ENCODE data around the gene ZBTB17.

- no peak for TF ChIP-seq POLR2AphosphoS2 (IDR thresholded peaks at IDR 0.05; ENCODE audit: low read length)
- peak in 1 of 2 experiments; percentile 48; a peak in 1 of 4 replicates for TF ChIP-seq RCOR1 (IDR thresholded peaks at IDR 0.05; ENCODE audit: borderline replicate concordance in 1 of 2, low read depth in 2 of 2, low read length in 2 of 2)
- peak; percentile 46 to 69 (median 57) for TF ChIP-seq CTCF (IDR thresholded peaks at IDR 0.05 in 2 of 3, conservative IDR thresholded peaks at IDR 0.05 in 1 of 3; ENCODE audit: insufficient read depth in 2 of 3, low read depth in 1 of 3, low read length in 3 of 3)
- no peak for TF ChIP-seq KLF13 (tag; IDR thresholded peaks at IDR 0.05; ENCODE audit: borderline replicate concordance, low read depth)
- TF ChIP-seq GATA2 (CRISPR knock-in tag; IDR thresholded peaks at IDR 0.05): no peak; the same call in 1 of the 2 replicates
- no peak for TF ChIP-seq SREBF1 (IDR thresholded peaks at IDR 0.05; ENCODE audit: borderline replicate concordance, low read depth, low read length)
- TF ChIP-seq ZNF274 (IDR thresholded peaks at IDR 0.05; ENCODE audit: borderline replicate concordance, low read depth, low read length): no peak
Measured at GRCh38 chr1:16006552-16007485, 30.9 kb upstream of the ZBTB17 start.

All from K562 (cell line).